ENCODE results near the gene NMBR.

NMBR gene

DNA sequence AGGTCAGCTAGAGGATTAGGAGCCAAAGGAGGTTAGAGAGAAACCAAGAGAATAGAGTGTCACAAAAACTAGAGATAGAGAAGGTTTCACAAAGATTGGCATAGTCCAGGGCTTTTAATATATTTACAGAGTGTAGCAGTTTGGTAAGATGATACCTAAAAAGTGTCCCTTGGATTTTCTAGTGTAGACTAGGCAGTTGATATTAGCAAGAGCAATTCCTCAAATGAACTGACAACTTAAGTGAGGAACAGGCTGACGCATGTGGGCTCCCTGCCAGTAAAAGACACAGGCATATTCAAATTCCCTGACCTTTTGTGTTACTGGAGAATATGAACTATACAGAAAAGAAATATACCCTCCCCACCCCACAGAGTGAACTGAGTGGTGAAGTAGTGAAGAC is 40.3 kb upstream of the NMBR start (continued):
- TF ChIP-seq, protein P1, sequence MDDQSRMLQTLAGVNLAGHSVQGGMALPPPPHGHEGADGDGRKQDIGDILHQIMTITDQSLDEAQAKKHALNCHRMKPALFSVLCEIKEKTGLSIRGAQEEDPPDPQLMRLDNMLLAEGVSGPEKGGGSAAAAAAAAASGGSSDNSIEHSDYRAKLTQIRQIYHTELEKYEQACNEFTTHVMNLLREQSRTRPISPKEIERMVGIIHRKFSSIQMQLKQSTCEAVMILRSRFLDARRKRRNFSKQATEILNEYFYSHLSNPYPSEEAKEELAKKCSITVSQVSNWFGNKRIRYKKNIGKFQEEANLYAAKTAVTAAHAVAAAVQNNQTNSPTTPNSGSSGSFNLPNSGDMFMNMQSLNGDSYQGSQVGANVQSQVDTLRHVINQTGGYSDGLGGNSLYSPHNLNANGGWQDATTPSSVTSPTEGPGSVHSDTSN (CRISPR knock-in tag; IDR thresholded peaks at IDR 0.05) = no peak
- TF ChIP-seq ZNF214 (tag by site-specific recombination; IDR thresholded peaks at IDR 0.05; ENCODE audit: borderline replicate concordance) = no peak
- TF ChIP-seq AEBP2 (tag by site-specific recombination; IDR thresholded peaks at IDR 0.05; ENCODE audit: borderline replicate concordance) = no peak
- TF ChIP-seq SCRT2 (tag by site-specific recombination; IDR thresholded peaks at IDR 0.05) = no peak
- TF ChIP-seq ZNF2 (tag by site-specific recombination; IDR thresholded peaks at IDR 0.05) = no peak; the same call in 1 of the 2 replicates
- no peak for TF ChIP-seq GLI4 (tag by site-specific recombination; IDR thresholded peaks at IDR 0.05)
- TF ChIP-seq ZNF843 (tag by site-specific recombination; IDR thresholded peaks at IDR 0.05) = peak; percentile 77; the same call in 1 of the 2 replicates
- TF ChIP-seq REPIN1 (tag by site-specific recombination; IDR thresholded peaks at IDR 0.05; ENCODE audit: low read depth) = no peak
- no peak for TF ChIP-seq ZFHX2 (tag by site-specific recombination; conservative IDR thresholded peaks at IDR 0.05)
- TF ChIP-seq, protein P2, sequence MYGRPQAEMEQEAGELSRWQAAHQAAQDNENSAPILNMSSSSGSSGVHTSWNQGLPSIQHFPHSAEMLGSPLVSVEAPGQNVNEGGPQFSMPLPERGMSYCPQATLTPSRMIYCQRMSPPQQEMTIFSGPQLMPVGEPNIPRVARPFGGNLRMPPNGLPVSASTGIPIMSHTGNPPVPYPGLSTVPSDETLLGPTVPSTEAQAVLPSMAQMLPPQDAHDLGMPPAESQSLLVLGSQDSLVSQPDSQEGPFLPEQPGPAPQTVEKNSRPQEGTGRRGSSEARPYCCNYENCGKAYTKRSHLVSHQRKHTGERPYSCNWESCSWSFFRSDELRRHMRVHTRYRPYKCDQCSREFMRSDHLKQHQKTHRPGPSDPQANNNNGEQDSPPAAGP (tag by site-specific recombination; IDR thresholded peaks at IDR 0.05) = no peak
- TF ChIP-seq ZNF544 (tag by site-specific recombination; IDR thresholded peaks at IDR 0.05) = no peak
- no peak for TF ChIP-seq ZNF391 (tag by site-specific recombination; IDR thresholded peaks at IDR 0.05; ENCODE audit: borderline replicate concordance, low read depth)
- TF ChIP-seq ZNF394 (tag by site-specific recombination; IDR thresholded peaks at IDR 0.05; ENCODE audit: borderline replicate concordance) = no peak
- no peak; the same call in 1 of the 2 replicates for TF ChIP-seq GLI2 (tag by site-specific recombination; IDR thresholded peaks at IDR 0.05; ENCODE audit: borderline replicate concordance, low read depth)
- no peak for TF ChIP-seq ZBTB1 (tag by site-specific recombination; IDR thresholded peaks at IDR 0.05)
- no peak for TF ChIP-seq ZNF16 (tag by site-specific recombination; IDR thresholded peaks at IDR 0.05; ENCODE audit: low read depth)
- no peak for TF ChIP-seq ZNF580 (tag by site-specific recombination; IDR thresholded peaks at IDR 0.05)
- no peak for TF ChIP-seq ZNF341 (tag by site-specific recombination; IDR thresholded peaks at IDR 0.05; ENCODE audit: low read depth)
- TF ChIP-seq ZNF239 (tag by site-specific recombination; IDR thresholded peaks at IDR 0.05) = no peak
- no peak for TF ChIP-seq ZNF423 (tag by site-specific recombination; IDR thresholded peaks at IDR 0.05)
- no peak for TF ChIP-seq ZNF18 (tag by site-specific recombination; IDR thresholded peaks at IDR 0.05)
- TF ChIP-seq, protein P3, sequence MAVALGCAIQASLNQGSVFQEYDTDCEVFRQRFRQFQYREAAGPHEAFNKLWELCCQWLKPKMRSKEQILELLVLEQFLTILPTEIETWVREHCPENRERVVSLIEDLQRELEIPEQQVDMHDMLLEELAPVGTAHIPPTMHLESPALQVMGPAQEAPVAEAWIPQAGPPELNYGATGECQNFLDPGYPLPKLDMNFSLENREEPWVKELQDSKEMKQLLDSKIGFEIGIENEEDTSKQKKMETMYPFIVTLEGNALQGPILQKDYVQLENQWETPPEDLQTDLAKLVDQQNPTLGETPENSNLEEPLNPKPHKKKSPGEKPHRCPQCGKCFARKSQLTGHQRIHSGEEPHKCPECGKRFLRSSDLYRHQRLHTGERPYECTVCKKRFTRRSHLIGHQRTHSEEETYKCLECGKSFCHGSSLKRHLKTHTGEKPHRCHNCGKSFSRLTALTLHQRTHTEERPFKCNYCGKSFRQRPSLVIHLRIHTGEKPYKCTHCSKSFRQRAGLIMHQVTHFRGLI (tag by site-specific recombination; IDR thresholded peaks at IDR 0.05) = no peak; the same call in 1 of the 2 replicates
- TF ChIP-seq, protein P4, sequence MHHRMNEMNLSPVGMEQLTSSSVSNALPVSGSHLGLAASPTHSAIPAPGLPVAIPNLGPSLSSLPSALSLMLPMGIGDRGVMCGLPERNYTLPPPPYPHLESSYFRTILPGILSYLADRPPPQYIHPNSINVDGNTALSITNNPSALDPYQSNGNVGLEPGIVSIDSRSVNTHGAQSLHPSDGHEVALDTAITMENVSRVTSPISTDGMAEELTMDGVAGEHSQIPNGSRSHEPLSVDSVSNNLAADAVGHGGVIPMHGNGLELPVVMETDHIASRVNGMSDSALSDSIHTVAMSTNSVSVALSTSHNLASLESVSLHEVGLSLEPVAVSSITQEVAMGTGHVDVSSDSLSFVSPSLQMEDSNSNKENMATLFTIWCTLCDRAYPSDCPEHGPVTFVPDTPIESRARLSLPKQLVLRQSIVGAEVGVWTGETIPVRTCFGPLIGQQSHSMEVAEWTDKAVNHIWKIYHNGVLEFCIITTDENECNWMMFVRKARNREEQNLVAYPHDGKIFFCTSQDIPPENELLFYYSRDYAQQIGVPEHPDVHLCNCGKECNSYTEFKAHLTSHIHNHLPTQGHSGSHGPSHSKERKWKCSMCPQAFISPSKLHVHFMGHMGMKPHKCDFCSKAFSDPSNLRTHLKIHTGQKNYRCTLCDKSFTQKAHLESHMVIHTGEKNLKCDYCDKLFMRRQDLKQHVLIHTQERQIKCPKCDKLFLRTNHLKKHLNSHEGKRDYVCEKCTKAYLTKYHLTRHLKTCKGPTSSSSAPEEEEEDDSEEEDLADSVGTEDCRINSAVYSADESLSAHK (tag by site-specific recombination; IDR thresholded peaks at IDR 0.05) = no peak
- no peak for TF ChIP-seq ZNF792 (tag by site-specific recombination; IDR thresholded peaks at IDR 0.05)
- TF ChIP-seq ZNF76 (tag by site-specific recombination; IDR thresholded peaks at IDR 0.05; ENCODE audit: borderline replicate concordance, low read depth) = no peak
- peak; percentile 67; the same call in 1 of the 2 replicates for TF ChIP-seq ZNF558 (tag by site-specific recombination; IDR thresholded peaks at IDR 0.05)
- TF ChIP-seq ZSCAN23 (tag by site-specific recombination; IDR thresholded peaks at IDR 0.05) = no peak
- no peak for TF ChIP-seq SP3 (tag by site-specific recombination; IDR thresholded peaks at IDR 0.05)
